ENCODE results near the gene ADH6. TPM values are rescaled to one million over a fixed set of nuclear protein-coding genes. Genes with fewer than 3 reads are reported as not detected.
"Not testable (repeated sequence)": the region's sequence is repeated elsewhere in the genome, so short reads cannot be mapped to it uniquely, and the experiment has no call there.

The ADH6 gene
- total RNA-seq = under 1 TPM in 3 of 4 donors, not detected in 1; 0.19 to 0.50 (median 0.36) TPM

DNA sequence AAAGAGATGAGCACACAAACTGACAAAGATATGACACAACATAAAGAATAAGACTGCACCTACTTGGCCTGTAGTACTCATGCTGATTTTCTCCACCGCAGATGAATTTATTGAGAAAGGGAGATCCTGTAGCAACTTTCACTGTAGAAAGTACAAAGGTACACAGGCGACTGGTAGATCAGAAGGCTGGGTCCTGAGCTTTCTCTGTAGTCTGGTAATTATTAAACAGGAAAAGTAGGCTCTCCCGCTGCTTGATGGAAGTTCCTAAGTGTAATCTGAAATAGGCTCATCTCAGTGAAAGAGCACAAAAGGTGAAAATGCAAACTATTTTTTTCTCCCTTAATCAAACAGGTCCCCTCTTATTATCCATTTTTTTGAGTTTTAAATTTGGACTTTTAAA is at the start of gene ADH6:
ADH6 (minus strand) TSS at position 175 of the 400 bp plus-strand sequence; CDS start at position 81, 94 bp downstream.
- DNase-seq (ENCODE audit: low spot score) (no peak), ATAC-seq (ENCODE audit: low FRiP score) (no peak)
- TF ChIP-seq, protein P1, sequence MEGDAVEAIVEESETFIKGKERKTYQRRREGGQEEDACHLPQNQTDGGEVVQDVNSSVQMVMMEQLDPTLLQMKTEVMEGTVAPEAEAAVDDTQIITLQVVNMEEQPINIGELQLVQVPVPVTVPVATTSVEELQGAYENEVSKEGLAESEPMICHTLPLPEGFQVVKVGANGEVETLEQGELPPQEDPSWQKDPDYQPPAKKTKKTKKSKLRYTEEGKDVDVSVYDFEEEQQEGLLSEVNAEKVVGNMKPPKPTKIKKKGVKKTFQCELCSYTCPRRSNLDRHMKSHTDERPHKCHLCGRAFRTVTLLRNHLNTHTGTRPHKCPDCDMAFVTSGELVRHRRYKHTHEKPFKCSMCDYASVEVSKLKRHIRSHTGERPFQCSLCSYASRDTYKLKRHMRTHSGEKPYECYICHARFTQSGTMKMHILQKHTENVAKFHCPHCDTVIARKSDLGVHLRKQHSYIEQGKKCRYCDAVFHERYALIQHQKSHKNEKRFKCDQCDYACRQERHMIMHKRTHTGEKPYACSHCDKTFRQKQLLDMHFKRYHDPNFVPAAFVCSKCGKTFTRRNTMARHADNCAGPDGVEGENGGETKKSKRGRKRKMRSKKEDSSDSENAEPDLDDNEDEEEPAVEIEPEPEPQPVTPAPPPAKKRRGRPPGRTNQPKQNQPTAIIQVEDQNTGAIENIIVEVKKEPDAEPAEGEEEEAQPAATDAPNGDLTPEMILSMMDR (IDR thresholded peaks at IDR 0.05) = no peak

DNA sequence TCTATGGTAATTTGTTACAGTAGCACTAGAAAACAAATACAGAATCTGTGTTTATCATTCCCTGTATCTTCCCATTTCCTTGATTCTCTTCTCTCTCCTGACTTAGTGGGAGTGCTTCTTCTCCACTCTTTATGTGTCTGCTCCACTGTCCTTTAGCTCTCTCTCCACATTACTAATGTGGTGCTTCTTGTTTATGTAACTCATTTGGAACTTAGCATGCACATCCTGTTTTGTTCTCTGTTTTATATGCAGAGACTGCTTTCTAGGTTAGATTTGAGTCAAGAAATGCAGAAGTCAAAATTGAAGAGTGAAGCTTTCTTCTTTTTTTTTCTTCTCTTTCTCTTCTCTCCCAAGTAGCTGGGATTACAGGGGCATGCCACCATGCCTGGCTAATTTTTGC is 45.9 kb upstream of the ADH6 start:
- TF ChIP-seq, protein P1 (IDR thresholded peaks at IDR 0.05) = no peak
- ATAC-seq (ENCODE audit: low FRiP score) = no peak
- DNase-seq (ENCODE audit: low spot score) = no peak

DNA sequence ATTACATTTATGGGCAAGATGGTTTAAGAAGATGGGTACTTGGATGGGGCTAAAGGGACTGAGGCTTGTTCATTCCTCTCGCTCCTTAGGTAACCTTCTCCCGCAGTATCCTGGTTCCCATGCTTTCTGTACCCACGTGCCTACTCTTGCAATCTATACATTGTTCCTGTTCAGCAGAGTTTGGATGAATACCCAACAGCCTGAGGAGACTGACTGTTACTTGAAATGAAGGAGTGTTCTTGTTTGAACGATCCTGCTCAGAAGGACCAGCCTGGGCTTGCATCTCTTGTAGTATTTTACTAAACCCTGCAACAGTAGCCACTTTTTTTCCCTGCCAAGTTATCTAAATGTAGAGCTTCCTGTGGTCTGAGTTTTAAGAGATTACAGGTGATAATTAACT is 33.7 kb upstream of the ADH6 start:
- ATAC-seq (ENCODE audit: low FRiP score) (no peak), DNase-seq (ENCODE audit: low spot score) (no peak)
- TF ChIP-seq, protein P1 (IDR thresholded peaks at IDR 0.05) = no peak

DNA sequence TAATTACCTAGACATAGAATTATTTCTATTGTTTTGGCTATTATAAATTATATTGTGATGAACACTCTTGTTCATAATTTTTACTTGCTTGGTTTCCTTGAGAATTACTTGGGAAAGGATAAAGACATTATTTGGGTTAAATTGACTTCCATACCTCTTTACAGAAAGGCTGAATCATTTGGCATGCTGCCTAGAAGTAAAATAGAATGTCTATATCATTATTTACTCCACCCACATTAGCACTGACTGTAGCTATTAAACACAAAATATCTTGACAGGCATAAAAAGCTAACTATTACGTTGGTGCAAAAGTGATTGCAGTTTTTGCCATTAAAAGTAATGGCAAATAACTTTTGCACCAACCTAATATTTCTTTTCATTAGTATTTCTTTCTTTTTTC is 29.7 kb upstream of the ADH6 start:
- no peak for ATAC-seq (ENCODE audit: low FRiP score)
- TF ChIP-seq, protein P1 (IDR thresholded peaks at IDR 0.05) = no peak
- no peak for DNase-seq (ENCODE audit: low spot score)

DNA sequence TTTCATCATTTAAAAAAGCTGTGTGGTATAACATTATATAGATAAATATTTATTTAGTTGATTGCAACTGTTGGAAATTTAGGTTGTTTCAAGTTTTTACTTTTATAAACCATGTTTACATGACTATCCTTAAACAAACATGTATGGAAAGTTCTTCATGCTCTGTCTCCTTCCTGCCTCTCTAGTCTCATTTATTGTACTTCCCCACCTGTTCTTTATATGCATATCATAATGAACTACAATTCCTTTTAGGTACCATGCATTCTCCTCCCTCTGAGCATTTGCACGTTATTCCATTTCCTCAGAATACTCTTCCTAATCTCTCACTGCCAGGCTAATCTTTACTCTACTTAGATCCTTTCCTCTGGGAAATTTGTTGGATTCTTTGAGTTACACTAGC is 16.9 kb upstream of the ADH6 start:
- DNase-seq (ENCODE audit: low spot score) (no peak), ATAC-seq (ENCODE audit: low FRiP score) (no peak)
- TF ChIP-seq, protein P1 (IDR thresholded peaks at IDR 0.05) = no peak

DNA sequence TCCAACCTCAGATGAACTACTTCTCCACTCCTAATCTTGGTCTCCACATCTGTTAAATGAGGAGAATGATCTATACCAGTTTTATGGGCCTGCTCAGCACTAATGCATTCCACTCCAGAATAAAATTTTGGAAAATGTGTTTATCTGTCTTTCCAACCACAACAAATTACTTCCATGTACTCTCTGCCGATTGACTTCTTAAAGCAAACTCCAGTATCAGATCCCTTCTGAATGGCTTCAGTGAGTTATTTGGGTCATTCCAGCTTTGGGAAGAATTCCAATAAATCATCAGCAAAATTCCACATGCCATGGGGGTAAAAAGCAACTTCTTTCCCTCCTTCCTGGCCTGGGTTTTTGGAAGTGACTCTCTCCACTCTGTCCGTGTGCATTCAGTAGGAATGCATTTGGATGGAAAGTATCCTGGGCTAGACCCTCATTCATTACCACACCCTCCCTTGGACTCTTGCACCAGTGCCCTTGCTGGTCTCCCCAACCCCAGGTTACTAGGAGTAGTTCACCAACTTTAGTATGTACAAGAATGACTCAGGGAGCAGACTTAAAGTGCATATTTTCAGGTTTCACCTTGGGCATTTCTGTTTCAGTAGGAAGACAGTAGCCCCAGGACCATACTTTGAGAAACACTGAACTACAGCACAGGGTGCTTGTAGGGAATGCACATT is 15.4 kb upstream of the ADH6 start:
- ATAC-seq (ENCODE audit: low FRiP score) (no peak), DNase-seq (ENCODE audit: low spot score) (no peak)
- TF ChIP-seq, protein P1 (IDR thresholded peaks at IDR 0.05) = no peak

GRCh38 chr4:99233397-99233796 is 14.4 kb upstream of the ADH6 start:
- DNase-seq (ENCODE audit: low spot score); ATAC-seq (ENCODE audit: low FRiP score): not testable (repeated sequence)

- DNase-seq (ENCODE audit: low spot score); ATAC-seq (ENCODE audit: low FRiP score): not testable (repeated sequence)
Measured at GRCh38 chr4:99228706-99229105, 9.7 kb upstream of the ADH6 start.

DNA sequence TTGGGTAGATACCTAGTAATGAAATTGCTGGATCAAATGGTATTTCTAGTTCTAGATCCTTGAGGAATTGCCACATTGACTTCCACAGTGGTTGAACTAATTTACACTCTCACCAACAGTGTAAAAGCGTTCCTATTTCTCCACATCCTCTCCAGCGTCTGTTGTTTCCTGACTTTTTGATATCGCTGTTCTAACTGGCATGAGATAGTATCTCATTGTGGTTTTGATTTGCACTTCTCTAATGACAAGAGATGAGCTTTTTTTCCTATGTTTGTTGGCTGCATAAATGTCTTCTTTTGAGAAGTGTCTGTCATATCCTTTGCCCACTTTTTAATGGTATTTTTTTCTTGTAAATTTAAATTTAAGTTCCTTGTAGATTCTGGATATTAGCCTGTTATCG is 8.6 kb upstream of the ADH6 start:
- ATAC-seq (ENCODE audit: low FRiP score); DNase-seq (ENCODE audit: low spot score): not testable (repeated sequence)
